GM21723 (cell line): ENCODE measurements around the gene EXOC6.

Experiments
- ATAC-seq: cut with Tn5 transposase; IDR thresholded peaks from one replicate; pipeline ENCODE4 v1.9.1; 2021; ENCODE audit warnings: mild to moderate bottlenecking, moderate library complexity; ENCODE audit not compliant: unreplicated experiment

EXOC6 gene

DNA sequence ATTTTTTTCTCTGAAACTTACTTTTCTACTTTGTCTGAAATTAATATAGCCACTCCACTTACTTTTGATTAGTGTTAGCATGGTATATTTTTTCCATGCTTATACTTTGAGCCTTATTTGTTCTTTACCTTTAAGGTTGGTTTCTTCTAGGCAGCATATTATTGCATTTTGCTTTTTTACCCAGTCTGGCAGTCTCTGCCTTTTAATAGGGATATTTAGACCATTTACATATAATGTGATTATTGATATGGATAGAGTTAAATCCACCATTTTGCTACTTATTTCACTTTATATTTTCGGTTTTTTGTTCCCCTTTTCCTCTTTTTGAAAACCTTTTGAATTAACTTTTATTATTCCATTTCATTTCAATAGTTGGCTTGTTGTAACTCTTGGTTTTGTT lies 255.6 kb downstream of the EXOC6 start:
- no peak for ATAC-seq

DNA sequence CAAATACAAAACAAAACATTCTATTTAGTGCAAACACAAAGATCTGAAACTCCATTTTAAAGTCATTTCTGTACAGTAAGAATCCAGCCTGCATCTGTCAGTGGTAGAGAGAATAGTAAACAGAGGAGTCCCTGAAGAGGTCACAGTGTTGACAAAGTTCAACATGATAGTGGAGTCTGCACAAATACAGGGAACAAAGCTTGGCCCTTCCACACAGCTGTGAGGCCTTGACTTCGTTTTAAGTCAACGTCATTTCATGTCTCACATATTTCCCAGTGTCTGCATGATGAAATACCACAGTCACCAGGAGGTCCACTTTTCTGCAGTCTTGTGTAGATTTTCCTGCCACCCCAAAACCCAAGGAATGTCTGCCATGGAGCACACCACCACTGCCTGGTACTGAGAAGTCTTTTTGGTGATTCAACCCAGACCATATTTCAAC lies 258.3 kb downstream of the EXOC6 start:
- no peak for ATAC-seq
